B cell (primary cell): ENCODE data around the gene ELFN1. TPM values are rescaled to one million over a fixed set of nuclear protein-coding genes. Genes with fewer than 3 reads are reported as not detected.

Experiments
- ATAC-seq: fragments of 200-7000 bp; cut with Tn5 transposase; one replicate; pipeline ENCODE4 v1.10.0; 2021; ENCODE audit warnings: low read depth, mild to moderate bottlenecking, moderate number of reproducible peaks, moderate library complexity
- CTCF ChIA-PET: fragments of 350-600 bp; sonication (Branson Sonifier 250); formaldehyde crosslinking; loops from one replicate; lab custom pipeline; 2021; ENCODE audit warnings: antibody characterized with exemption, inconsistent platforms; lab: Charles Lee
- POLR2A ChIA-PET: fragments of 350-600 bp; sonication (Branson Sonifier 250); formaldehyde crosslinking; loops from one replicate; lab custom pipeline; 2021; ENCODE audit warnings: antibody characterized with exemption; lab: Charles Lee
- DNase-seq: peaks from one replicate; pipeline ENCODE4 v3.0.0; 2013
- H2AFZ ChIP-seq: 2 replicates; pipeline ENCODE4 v1.6.1; 2012; ENCODE audit warnings: mild to moderate bottlenecking, low read depth, low read length; ENCODE audit not compliant: insufficient read depth, poor library complexity, severe bottlenecking
- H3K27ac ChIP-seq, 2 donors: 1 replicate in 1 of 2; 2 replicates in 1 of 2; pipeline ENCODE4 v1.5.1; 2012 to 2013; ENCODE audit warnings: low read length in 2 of 2, mild to moderate bottlenecking in 2 of 2, moderate library complexity in 1 of 2
- H3K27me3 ChIP-seq, 4 experiments: fragments of 200-600 bp in 1 of 4; sonication (generic) in 1 of 4; replicated peaks in 1 of 4; 1 replicate in 2 of 4; 2 replicates in 2 of 4; pipeline versions ENCODE4 v1.6.1 to v1.7.0; 2013 to 2016; ENCODE audit warnings: low read length in 3 of 4, mild to moderate bottlenecking in 2 of 4, mixed read lengths in 1 of 4, moderate library complexity in 1 of 4; ENCODE audit not compliant: insufficient read depth in 4 of 4, control insufficient read depth in 3 of 4; ENCODE audit errors: control extremely low read depth in 1 of 4
- H3K36me3 ChIP-seq, 2 experiments: replicated peaks in 1 of 2; 1 replicate in 1 of 2; 2 replicates in 1 of 2; pipeline versions ENCODE4 v1.6.1 to v1.7.1; 2013; ENCODE audit warnings: low read length in 1 of 2; ENCODE audit not compliant: insufficient read depth in 2 of 2, control insufficient read depth in 1 of 2; ENCODE audit errors: control extremely low read depth in 1 of 2, extremely low read depth in 1 of 2
- H3K4me1 ChIP-seq, 2 donors: fragments of 200-600 bp in 1 of 2; sonication (generic) in 1 of 2; 1 replicate in 1 of 2; 2 replicates in 1 of 2; pipeline versions ENCODE4 v1.5.1 to v1.6.1; 2013 to 2017; ENCODE audit warnings: low read length in 2 of 2; ENCODE audit not compliant: control insufficient read depth in 2 of 2, insufficient read depth in 2 of 2
- H3K4me2 ChIP-seq: replicated peaks from 2 replicates; pipeline ENCODE3; 2012; ENCODE audit warnings: mild to moderate bottlenecking, low read depth, low read length; ENCODE audit not compliant: poor library complexity, severe bottlenecking
- H3K4me3 ChIP-seq, 5 experiments: fragments of 200-600 bp in 1 of 5; sonication (generic) in 1 of 5; 1 replicate in 3 of 5; 2 replicates in 2 of 5; pipeline versions ENCODE4 v1.5.1 to v1.7.0; 2011 to 2016; ENCODE audit warnings: low read length in 4 of 5, mild to moderate bottlenecking in 4 of 5, low read depth in 2 of 5, control low read depth in 1 of 5, moderate library complexity in 1 of 5; ENCODE audit not compliant: insufficient read depth in 1 of 5; ENCODE audit errors: control extremely low read depth in 1 of 5, extremely low read depth in 1 of 5
- H3K79me2 ChIP-seq: fragments of 200-600 bp; sonication (generic); one replicate; pipeline ENCODE4 v1.6.0; 2016; ENCODE audit warnings: low read length; ENCODE audit not compliant: control insufficient read depth, insufficient read depth
- H3K9ac ChIP-seq: fragments of 200-600 bp; sonication (generic); 2 replicates; pipeline ENCODE4 v1.6.1; 2017; ENCODE audit warnings: mild to moderate bottlenecking, low read length, moderate library complexity
- H3K9me3 ChIP-seq, 3 donors: one replicate each; pipeline versions ENCODE4 v1.6.1 to v1.7.1; 2013; ENCODE audit warnings: low read length in 2 of 3; ENCODE audit not compliant: control insufficient read depth in 2 of 3, insufficient read depth in 1 of 3; ENCODE audit errors: control extremely low read depth in 1 of 3
- H4K20me1 ChIP-seq: 2 replicates; pipeline ENCODE4 v1.6.0; 2012; ENCODE audit warnings: mild to moderate bottlenecking, low read length; ENCODE audit not compliant: insufficient read depth, control insufficient read depth, poor library complexity, severe bottlenecking
- H3K27ac Mint-ChIP-seq: one replicate; pipeline ENCODE4 v1.8.0; 2021; ENCODE audit warnings: mixed read lengths
- H3K27me3 Mint-ChIP-seq: one replicate; pipeline ENCODE4 v1.8.0; 2021; ENCODE audit warnings: mixed read lengths
- H3K4me1 Mint-ChIP-seq: one replicate; pipeline ENCODE4 v1.8.0; 2021; ENCODE audit warnings: mixed read lengths
- H3K4me3 Mint-ChIP-seq: one replicate; pipeline ENCODE4 v1.8.0; 2021; ENCODE audit warnings: mixed read lengths
- H3K9me3 Mint-ChIP-seq: one replicate; pipeline ENCODE4 v1.8.0; 2022; ENCODE audit warnings: mixed read lengths; ENCODE audit not compliant: insufficient read depth
- EZH2 ChIP-seq: IDR thresholded peaks from 2 replicates; pipeline ENCODE4 v1.6.1; 2012; ENCODE audit warnings: borderline replicate concordance, low read depth, mild to moderate bottlenecking, moderate library complexity, low read length; ENCODE audit not compliant: insufficient read depth, poor library complexity, severe bottlenecking
- WGBS: methylation state at CpG from one replicate; pipeline ENCODE4 v1.1.5; 2013; ENCODE audit warnings: missing lambda C conversion rate; ENCODE audit not compliant: insufficient coverage; 5-methylcytosine and 5-hydroxymethylcytosine counted together
- intact Hi-C: fragments of 100-400 bp; cut with micrococcal nuclease; formaldehyde crosslinking; loops from one replicate; pipeline ENCODE4 v1.10.0; 2022
- polyA plus RNA-seq: library from polyadenylated mRNA; depleted of rRNA; stranded (reverse); fragments of >200 nt; gene quantifications from 2 replicates; pipeline ENCODE4 v1.2.3, GENCODE V29; 2012
- total RNA-seq, 2 donors: library from RNA; stranded (reverse); fragments of 120-200 nt in 1 of 2; gene quantifications; 1 replicate in 1 of 2; 2 replicates in 1 of 2; pipeline versions ENCODE4 v1.2.3 to v1.2.4, GENCODE V29; 2013 to 2022
- TF ChIP-seq, protein P1 (sequence below): fragments of 200-600 bp; IDR thresholded peaks from one replicate; pipeline ENCODE4 v1.8.0; 2022; ENCODE audit warnings: antibody characterized with exemption, mild to moderate bottlenecking

The ELFN1 gene
- total and polyA plus RNA-seq, 2 donors (not counting 1 experiment from before 2014, with no cell fraction given) = 0.12 TPM; not detected in 1

DNA sequence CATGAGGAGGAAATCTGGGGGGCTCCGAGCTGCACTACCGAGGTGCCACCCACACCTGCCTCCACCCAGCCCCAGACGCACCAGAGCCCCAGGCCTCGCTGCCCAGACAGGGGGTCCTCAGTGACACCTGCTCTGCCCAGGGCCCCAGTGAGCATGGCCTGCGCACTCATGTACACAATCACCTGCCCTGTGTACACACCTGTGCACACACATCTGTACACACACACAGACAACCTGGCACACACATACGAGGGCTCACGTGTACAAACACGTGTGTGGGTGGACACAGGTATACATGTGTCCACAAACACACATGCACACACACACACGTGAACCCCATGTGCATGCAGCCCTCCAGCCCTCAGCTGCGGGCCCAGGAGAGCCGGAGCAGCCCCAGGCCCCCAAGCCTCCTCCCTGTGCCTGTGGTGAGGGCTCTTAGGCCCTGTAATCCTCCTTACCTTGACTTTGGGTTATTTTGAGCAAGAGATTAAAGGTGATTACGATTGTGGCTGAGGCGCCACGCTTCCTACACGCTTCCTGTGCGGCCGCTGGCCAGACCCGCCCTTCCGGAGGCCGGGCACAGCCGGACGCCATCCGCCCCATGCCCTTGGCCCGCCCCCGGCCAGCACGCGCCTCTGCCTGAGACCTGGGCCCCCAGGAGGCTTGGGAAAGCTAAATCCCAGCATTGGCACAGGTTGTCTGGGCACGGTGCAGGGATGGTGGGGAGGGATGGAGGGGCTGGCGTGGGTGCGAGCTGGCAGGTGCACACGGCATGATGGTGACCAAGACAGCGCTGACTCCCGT, 71.9 kb downstream of the ELFN1 start:
- Histone ChIP-seq H3K36me3 (no peaks in the 10 kb centered on the region), H3K79me2 (no peaks in the 10 kb centered on the region), H3K27me3 (peaks cover 0 to 7% (median 0%) of the 10 kb centered on the region in 4 experiments), H4K20me1 (no peaks in the 10 kb centered on the region), H3K4me3 (peak overlapping the region in 1 of 5 experiments; percentile 19), H3K27ac (no peak overlapping the region), H3K4me1 (peaks cover 16 to 22% of the 10 kb centered on the region in 2 donors), H3K4me2 (peak overlapping the region; percentile 66), H3K9me3 (peaks cover 0 to 5% (median 0%) of the 10 kb centered on the region in 3 donors), H3K9ac (no peak overlapping the region), H2AFZ (peak overlapping the region; percentile 56)
- Mint-ChIP-seq H3K9me3 (no peaks in the 10 kb centered on the region), H3K27ac (no peak overlapping the region), H3K4me1 (peaks cover 22% of the 10 kb centered on the region), H3K27me3 (peaks cover 12% of the 10 kb centered on the region), H3K4me3 (peak overlapping the region; percentile 10)
- ATAC-seq (no peak), DNase-seq (no peak)
- TF ChIP-seq, protein P1, sequence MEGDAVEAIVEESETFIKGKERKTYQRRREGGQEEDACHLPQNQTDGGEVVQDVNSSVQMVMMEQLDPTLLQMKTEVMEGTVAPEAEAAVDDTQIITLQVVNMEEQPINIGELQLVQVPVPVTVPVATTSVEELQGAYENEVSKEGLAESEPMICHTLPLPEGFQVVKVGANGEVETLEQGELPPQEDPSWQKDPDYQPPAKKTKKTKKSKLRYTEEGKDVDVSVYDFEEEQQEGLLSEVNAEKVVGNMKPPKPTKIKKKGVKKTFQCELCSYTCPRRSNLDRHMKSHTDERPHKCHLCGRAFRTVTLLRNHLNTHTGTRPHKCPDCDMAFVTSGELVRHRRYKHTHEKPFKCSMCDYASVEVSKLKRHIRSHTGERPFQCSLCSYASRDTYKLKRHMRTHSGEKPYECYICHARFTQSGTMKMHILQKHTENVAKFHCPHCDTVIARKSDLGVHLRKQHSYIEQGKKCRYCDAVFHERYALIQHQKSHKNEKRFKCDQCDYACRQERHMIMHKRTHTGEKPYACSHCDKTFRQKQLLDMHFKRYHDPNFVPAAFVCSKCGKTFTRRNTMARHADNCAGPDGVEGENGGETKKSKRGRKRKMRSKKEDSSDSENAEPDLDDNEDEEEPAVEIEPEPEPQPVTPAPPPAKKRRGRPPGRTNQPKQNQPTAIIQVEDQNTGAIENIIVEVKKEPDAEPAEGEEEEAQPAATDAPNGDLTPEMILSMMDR = no peak
- ChIA-PET POLR2A (no interaction called here), CTCF (interaction anchor here (0.6 kb wide), 1 partner anchor 63 kb away, joined by 4 read pairs; no protein-coding TSS in a partner anchor)
- WGBS = 57% methylated on average over 28 of the region's 33 CpGs
- intact Hi-C loops = no loop called here

DNA sequence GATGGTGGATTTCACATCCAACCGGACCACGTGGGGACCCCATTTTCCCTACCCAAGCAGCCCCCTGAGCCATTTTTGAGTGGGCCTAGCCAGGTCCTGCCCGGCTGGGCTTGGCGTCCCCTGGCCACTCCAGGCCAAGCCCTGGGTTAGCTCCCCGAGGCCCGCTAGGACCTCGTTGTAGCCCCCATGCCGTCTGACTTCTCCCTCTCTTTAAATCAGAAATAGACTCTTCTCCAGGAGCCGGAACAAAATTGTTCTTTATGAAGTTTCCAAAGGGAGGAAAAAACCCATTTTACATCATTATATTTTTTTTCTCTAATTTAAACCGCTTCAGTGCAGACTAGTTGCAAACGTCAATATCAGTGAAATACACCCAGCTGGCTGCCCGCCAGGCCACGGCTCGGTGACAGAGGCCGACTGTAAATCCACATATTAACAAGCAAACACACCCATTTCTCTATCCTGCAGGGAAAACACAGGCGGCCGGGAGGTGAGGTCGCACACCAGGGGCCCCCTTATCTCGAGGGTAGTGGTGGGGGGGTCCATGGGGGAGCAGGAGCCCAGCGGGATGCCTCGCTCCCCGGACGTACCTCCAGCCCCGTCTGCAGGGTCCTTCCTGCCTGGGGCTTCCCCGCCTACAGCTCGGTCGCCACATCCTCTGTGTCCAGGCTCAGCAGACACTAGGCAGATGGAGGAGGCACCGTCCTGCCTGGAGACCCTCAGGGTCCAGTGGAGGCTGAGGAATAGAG, 72.7 kb downstream of the ELFN1 start:
- Histone ChIP-seq H3K27ac (no peak overlapping the region), H3K27me3 (peaks cover 0 to 7% (median 0%) of the 10 kb centered on the region in 4 experiments), H3K4me3 (peak overlapping the region in 2 of 5 experiments; percentile 8 to 19), H3K4me2 (peak overlapping the region; percentile 66), H3K36me3 (no peaks in the 10 kb centered on the region), H2AFZ (peak overlapping the region; percentile 56), H3K9ac (peak overlapping the region; percentile 19), H3K4me1 (peaks cover 16 to 22% of the 10 kb centered on the region in 2 donors), H4K20me1 (no peaks in the 10 kb centered on the region), H3K79me2 (no peaks in the 10 kb centered on the region), H3K9me3 (peaks cover 0 to 5% (median 0%) of the 10 kb centered on the region in 3 donors)
- no peak for TF ChIP-seq EZH2
- TF ChIP-seq, protein P1 = no peak
- Mint-ChIP-seq H3K27ac (no peak overlapping the region), H3K27me3 (peaks cover 12% of the 10 kb centered on the region), H3K9me3 (no peaks in the 10 kb centered on the region), H3K4me1 (peaks cover 22% of the 10 kb centered on the region), H3K4me3 (peak overlapping the region; percentile 32)
- ChIA-PET POLR2A (no interaction called here), CTCF (no interaction called here)
- WGBS = 18% methylated on average over 18 of the region's 28 CpGs
- no peak for ATAC-seq
- no peak for DNase-seq
- intact Hi-C loops = no loop called here
